ENCODE data around the gene C1orf216. TPM values are rescaled to one million over a fixed set of nuclear protein-coding genes. Genes with fewer than 3 reads are reported as not detected.

C1orf216 gene, protein sequence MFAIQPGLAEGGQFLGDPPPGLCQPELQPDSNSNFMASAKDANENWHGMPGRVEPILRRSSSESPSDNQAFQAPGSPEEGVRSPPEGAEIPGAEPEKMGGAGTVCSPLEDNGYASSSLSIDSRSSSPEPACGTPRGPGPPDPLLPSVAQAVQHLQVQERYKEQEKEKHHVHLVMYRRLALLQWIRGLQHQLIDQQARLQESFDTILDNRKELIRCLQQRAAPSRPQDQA
- total RNA-seq, result 10 to 100 TPM; 12.3 to 13.7 TPM

DNA sequence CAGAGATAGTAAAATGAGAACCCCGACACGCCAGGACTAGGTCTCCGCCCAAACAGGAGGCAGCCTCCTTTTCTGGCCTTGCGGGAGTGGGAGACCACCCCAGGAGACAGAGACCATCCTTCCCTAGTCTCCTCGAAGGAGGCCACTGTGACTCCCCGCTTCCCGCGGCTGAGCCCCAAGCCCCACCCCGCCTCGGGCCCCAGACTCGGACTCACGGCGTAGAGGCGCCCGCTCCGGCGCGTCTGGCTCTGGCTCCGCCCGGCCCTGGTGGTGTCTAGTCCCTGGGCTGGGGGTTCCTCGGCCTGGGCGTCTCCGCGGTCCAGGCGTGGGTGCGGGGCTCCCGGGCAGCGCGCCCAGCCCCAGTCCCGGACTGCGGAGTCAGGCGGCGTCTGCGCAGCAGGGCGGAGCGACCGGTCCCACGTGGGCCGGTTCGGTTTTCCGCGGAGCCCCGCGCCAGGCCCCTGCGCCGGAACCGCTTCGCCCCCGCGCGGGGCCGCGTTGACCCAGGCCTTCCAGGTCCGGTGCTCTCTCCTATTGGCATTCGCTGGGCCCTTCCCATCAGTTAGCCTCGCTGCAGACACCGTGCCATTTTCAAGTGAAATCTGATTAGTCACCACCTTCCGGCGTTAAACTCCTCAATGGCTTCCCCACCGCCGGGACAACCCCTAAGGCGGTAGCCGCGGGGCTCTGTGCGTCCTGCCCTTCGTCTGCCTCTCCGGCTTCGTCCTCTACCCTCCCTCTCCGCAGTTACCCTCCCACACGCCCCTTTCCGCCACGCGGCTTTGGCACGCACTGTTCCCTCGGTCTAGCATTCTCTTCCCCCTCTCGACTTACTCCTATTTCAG is at the start of gene C1orf216:
C1orf216 (minus strand) TSS at position 393 of the 845 bp plus-strand sequence. CDS start 2,563 bp downstream, outside the sequence.
- peak within 1 kb of the TSS; percentile 87 for H3K4me3 Mint-ChIP-seq
- POLR2A ChIA-PET, result interaction anchor here (0.7 to 1.6 kb wide), 3 partner anchors 51 to 146 kb away, joined by 5 to 10 read pairs (median 9); partner anchors contain the start of gene CLSPN
- DNase-seq, result peak; percentile 75

GRCh38 chr1:35764283-35764682 is 45.6 kb upstream of the C1orf216 start:
- Mint-ChIP-seq H3K4me3 (no peak overlapping the region), H3K9me3 (no peaks in the 10 kb centered on the region), H3K27ac (no peak overlapping the region), H3K27me3 (no peaks in the 10 kb centered on the region), H3K4me1 (peaks cover 31% of the 10 kb centered on the region), H3K36me3 (peaks cover 35% of the 10 kb centered on the region)
- POLR2A ChIA-PET, result no interaction called here
- no peak for ATAC-seq (ENCODE audit: low read depth)
- DNase-seq, result no peak

More for the DNA sequence above, at the start of gene C1orf216:
- no peaks in the 10 kb centered on the region for H3K27me3 Mint-ChIP-seq
- ATAC-seq (ENCODE audit: low read depth), result peak; percentile 77
- peak within 1 kb of the TSS; percentile 88 for H3K27ac Mint-ChIP-seq
- peaks cover 10% of the 10 kb centered on the region for H3K36me3 Mint-ChIP-seq
- peaks cover 30% of the 10 kb centered on the region for H3K4me1 Mint-ChIP-seq
- no peaks in the 10 kb centered on the region for H3K9me3 Mint-ChIP-seq

GRCh38 chr1:35763201-35763600 is 44.5 kb upstream of the C1orf216 start:
- POLR2A ChIA-PET, result interaction anchor here (0.7 to 0.9 kb wide), 2 partner anchors 10 to 186 kb away, joined by 3 to 4 read pairs; no protein-coding TSS in a partner anchor
- ATAC-seq (ENCODE audit: low read depth), result no peak
- no peaks in the 10 kb centered on the region for H3K27me3 Mint-ChIP-seq
- H3K36me3 Mint-ChIP-seq, result peaks cover 36% of the 10 kb centered on the region
- no peak overlapping the region for H3K4me3 Mint-ChIP-seq
- peaks cover 29% of the 10 kb centered on the region for H3K4me1 Mint-ChIP-seq
- H3K9me3 Mint-ChIP-seq, result no peaks in the 10 kb centered on the region
- no peak for DNase-seq
- no peak overlapping the region for H3K27ac Mint-ChIP-seq

- Mint-ChIP-seq H3K4me1 (peaks cover 24% of the 10 kb centered on the region), H3K4me3 (no peak overlapping the region), H3K27me3 (no peaks in the 10 kb centered on the region), H3K36me3 (peaks cover 32% of the 10 kb centered on the region), H3K27ac (no peak overlapping the region), H3K9me3 (no peaks in the 10 kb centered on the region)
- POLR2A ChIA-PET, result interaction anchor here (0.6 to 0.9 kb wide), 2 partner anchors 11 to 17 kb away, joined by 4 to 5 read pairs; no protein-coding TSS in a partner anchor
- ATAC-seq (ENCODE audit: low read depth) (no peak), DNase-seq (no peak)
These were observed 43.5 kb upstream of the C1orf216 start for GRCh38 chr1:35762141-35762540.

GRCh38 chr1:35756064-35756463 is 37.4 kb upstream of the C1orf216 start:
- Mint-ChIP-seq H3K36me3 (peaks cover 26% of the 10 kb centered on the region), H3K27me3 (no peaks in the 10 kb centered on the region), H3K27ac (no peak overlapping the region), H3K4me1 (peaks cover 7% of the 10 kb centered on the region), H3K4me3 (no peak overlapping the region), H3K9me3 (no peaks in the 10 kb centered on the region)
- ATAC-seq (ENCODE audit: low read depth) (no peak), DNase-seq (no peak)
- POLR2A ChIA-PET, result interaction anchor here (1.0 kb wide), 1 partner anchor 13 kb away, joined by 7 read pairs; the partner anchor contains the start of gene CLSPN

GRCh38 chr1:35753626-35754260 is 35.1 kb upstream of the C1orf216 start:
- no peak for DNase-seq
- Mint-ChIP-seq H3K27ac (no peak overlapping the region), H3K4me3 (no peak overlapping the region), H3K36me3 (peaks cover 28% of the 10 kb centered on the region), H3K9me3 (no peaks in the 10 kb centered on the region), H3K4me1 (peaks cover 4% of the 10 kb centered on the region), H3K27me3 (no peaks in the 10 kb centered on the region)
- POLR2A ChIA-PET, result interaction anchor here (2.6 kb wide), 1 partner anchor 15 kb away, joined by 10 read pairs; the partner anchor contains the start of gene CLSPN
- no peak for ATAC-seq (ENCODE audit: low read depth)

DNA sequence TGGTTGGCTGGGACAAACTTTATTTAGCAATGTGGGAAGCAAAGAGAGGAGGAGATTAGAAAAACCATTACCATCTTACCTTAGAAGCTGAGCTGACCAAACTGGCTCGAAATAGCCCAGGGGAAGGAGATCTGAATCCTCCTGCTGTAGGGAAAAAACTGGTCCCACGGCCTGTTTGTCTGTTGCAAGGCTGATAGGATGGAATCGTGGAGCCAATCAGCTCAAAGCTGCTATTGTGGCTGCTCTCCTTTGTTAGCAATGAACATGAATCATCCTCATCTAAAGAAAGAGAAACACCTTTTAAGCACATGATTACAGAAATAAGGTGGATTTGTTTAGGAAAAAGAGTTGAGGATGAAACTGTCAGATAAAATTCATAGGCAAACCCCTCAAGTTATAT is 29.6 kb upstream of the C1orf216 start:
- Mint-ChIP-seq H3K4me1 (no peaks in the 10 kb centered on the region), H3K4me3 (no peak overlapping the region), H3K9me3 (no peaks in the 10 kb centered on the region), H3K36me3 (peaks cover 41% of the 10 kb centered on the region), H3K27me3 (no peaks in the 10 kb centered on the region), H3K27ac (no peak overlapping the region)
- DNase-seq (no peak), ATAC-seq (ENCODE audit: low read depth) (no peak)
- POLR2A ChIA-PET, result interaction anchor here (1.3 kb wide), 1 partner anchor 10 kb away, joined by 3 read pairs; no protein-coding TSS in a partner anchor

DNA sequence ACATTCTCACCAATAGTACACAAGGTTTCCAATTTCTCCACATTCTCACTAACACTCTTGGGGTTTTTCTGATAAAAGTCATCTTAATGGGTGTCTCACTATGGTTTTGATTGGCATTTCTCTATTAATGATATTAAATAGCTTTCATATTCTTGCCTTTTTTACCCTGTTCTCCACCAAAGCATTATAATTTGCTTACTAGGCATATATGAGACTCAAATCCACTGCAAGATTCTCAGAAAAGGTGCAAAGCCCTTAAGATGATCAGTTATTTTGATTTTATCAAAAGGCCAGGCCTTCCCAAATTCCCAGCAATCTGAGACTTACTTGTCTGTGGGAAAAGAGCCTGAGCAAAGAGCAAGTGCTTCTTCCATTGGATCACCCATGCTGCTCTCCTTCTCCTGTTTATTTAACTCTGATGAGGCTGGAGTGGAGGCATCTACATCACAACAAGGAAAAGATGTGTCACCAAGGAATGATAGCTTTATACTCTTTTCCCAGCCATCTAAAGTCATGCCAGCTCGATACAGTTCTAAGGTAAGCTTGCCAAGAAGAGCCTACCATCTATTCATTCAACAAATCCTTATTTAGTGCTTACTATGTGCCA is 26.5 kb upstream of the C1orf216 start:
- Mint-ChIP-seq H3K36me3 (peaks cover 42% of the 10 kb centered on the region), H3K27me3 (no peaks in the 10 kb centered on the region), H3K4me3 (no peak overlapping the region), H3K27ac (no peak overlapping the region), H3K9me3 (no peaks in the 10 kb centered on the region), H3K4me1 (no peaks in the 10 kb centered on the region)
- DNase-seq, result no peak
- ATAC-seq (ENCODE audit: low read depth), result no peak
- POLR2A ChIA-PET, result interaction anchor here (0.7 to 1.0 kb wide), 2 partner anchors 17 to 18 kb away, joined by 4 to 5 read pairs; no protein-coding TSS in a partner anchor

- no peak for ATAC-seq (ENCODE audit: low read depth)
These were observed 18.4 kb upstream of the C1orf216 start for GRCh38 chr1:35737120-35737519.

DNA sequence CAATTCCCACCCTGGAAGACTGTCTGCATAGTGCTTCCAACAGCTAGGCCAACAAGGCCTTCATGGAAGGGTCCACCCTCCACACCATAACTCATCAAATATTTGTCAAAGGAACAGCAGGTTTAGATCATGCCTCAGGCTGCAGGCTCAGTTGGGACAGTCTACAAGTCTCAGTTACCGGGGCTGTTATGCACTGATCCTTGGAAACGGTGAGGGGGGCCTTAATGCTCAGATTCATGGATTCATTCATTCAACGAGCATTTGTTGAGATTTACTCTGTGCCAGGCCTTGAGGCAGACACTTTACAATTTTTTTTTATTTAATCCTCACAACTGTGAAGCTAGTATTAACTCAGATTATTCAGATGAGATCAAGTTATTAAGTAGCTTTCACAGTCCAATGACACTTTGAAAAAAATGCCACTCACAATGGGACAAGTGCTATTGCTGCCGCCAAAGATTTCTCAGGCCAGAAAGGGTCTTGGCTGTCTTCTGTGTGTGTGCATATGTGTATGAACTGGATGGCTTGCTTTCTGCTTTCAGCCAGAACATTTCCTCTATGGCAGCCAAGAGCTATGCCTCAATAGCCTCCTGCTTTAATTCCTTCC is 8.9 kb upstream of the C1orf216 start:
- H3K36me3 Mint-ChIP-seq, result peaks cover 15% of the 10 kb centered on the region
- H3K9me3 Mint-ChIP-seq, result no peaks in the 10 kb centered on the region
- POLR2A ChIA-PET, result interaction anchor here (0.6 to 1.5 kb wide), 2 partner anchors 18 to 42 kb away, joined by 3 to 4 read pairs; no protein-coding TSS in a partner anchor
- ATAC-seq (ENCODE audit: low read depth) (no peak), DNase-seq (no peak)
- peaks cover 3% of the 10 kb centered on the region for H3K4me1 Mint-ChIP-seq
- H3K4me3 Mint-ChIP-seq, result no peak overlapping the region
- H3K27ac Mint-ChIP-seq, result no peak overlapping the region
- no peaks in the 10 kb centered on the region for H3K27me3 Mint-ChIP-seq

More at GRCh38 chr1:35737120-35737519, 18.4 kb upstream of the C1orf216 start:
- peaks cover 2% of the 10 kb centered on the region for H3K4me1 Mint-ChIP-seq
- peaks cover 29% of the 10 kb centered on the region for H3K36me3 Mint-ChIP-seq
- no peaks in the 10 kb centered on the region for H3K27me3 Mint-ChIP-seq
- no peak overlapping the region for H3K27ac Mint-ChIP-seq
- no peak for DNase-seq
- H3K4me3 Mint-ChIP-seq, result no peak overlapping the region
- POLR2A ChIA-PET, result interaction anchor here (1.0 kb wide), 1 partner anchor 32 kb away, joined by 3 read pairs; no protein-coding TSS in a partner anchor
- no peaks in the 10 kb centered on the region for H3K9me3 Mint-ChIP-seq

GRCh38 chr1:35726450-35727433 is 8.1 kb upstream of the C1orf216 start:
- POLR2A ChIA-PET, result interaction anchor here (1.5 kb wide), 1 partner anchor 19 kb away, joined by 4 read pairs; no protein-coding TSS in a partner anchor
- peak; percentile 79 for ATAC-seq (ENCODE audit: low read depth)
- Mint-ChIP-seq H3K36me3 (peaks cover 15% of the 10 kb centered on the region), H3K27ac (no peak overlapping the region), H3K4me3 (no peak overlapping the region), H3K27me3 (no peaks in the 10 kb centered on the region), H3K4me1 (peaks cover 3% of the 10 kb centered on the region), H3K9me3 (no peaks in the 10 kb centered on the region)
- DNase-seq, result peak; percentile 42

Data from activated naive CD8-positive, alpha-beta T cell treated with anti-CD3 and anti-CD28 coated beads, Interleukin-2, amount 10 ng/mL, durations not matched to agents 7 days and 5 days (primary cell).